HepG2 (cell line): ENCODE data around the gene NFIC. TPM values are rescaled to one million over a fixed set of nuclear protein-coding genes. Genes with fewer than 3 reads are reported as not detected.

Experiments used
- AGO1 ChIP-seq: fragments of 200-400 bp; formaldehyde crosslinking; IDR thresholded peaks from 2 replicates; pipeline ENCODE4 v1.6.1; 2017; ENCODE audit warnings: mild to moderate bottlenecking, low read depth, low read length, moderate library complexity; ENCODE audit not compliant: poor library complexity, severe bottlenecking
- ATF3 ChIP-seq: sonication (generic); formaldehyde crosslinking; IDR thresholded peaks from 2 replicates; pipeline ENCODE4 v1.4.0; 2020; ENCODE audit warnings: missing genetic modification reagents
- BRCA1 ChIP-seq: sonication (generic); formaldehyde crosslinking; IDR thresholded peaks from 2 replicates; pipeline ENCODE4 v1.4.0; 2020; ENCODE audit warnings: missing genetic modification reagents
- PHF20 ChIP-seq: sonication (generic); formaldehyde crosslinking; IDR thresholded peaks from 2 replicates; pipeline ENCODE4 v1.5.0; 2020; ENCODE audit warnings: mild to moderate bottlenecking, missing genetic modification reagents
- RERE ChIP-seq: IDR thresholded peaks from 2 replicates; pipeline ENCODE4 v1.6.1; 2016; ENCODE audit warnings: low read depth, missing genetic modification reagents, missing compliant biosample characterization
- SP140L ChIP-seq: sonication (generic); formaldehyde crosslinking; IDR thresholded peaks from 2 replicates; pipeline ENCODE4 v1.4.0; 2020; ENCODE audit warnings: missing genetic modification reagents, borderline replicate concordance
- TIGD3 ChIP-seq: sonication (generic); formaldehyde crosslinking; IDR thresholded peaks from 2 replicates; pipeline ENCODE4 v1.5.1; 2020; ENCODE audit warnings: mild to moderate bottlenecking, missing genetic modification reagents, borderline replicate concordance
- ZBTB3 ChIP-seq: sonication (generic); formaldehyde crosslinking; IDR thresholded peaks from 2 replicates; pipeline ENCODE4 v1.4.0; 2020; ENCODE audit warnings: low read depth, mild to moderate bottlenecking, moderate library complexity, missing genetic modification reagents, borderline replicate concordance
- ZFP91 ChIP-seq: sonication (generic); formaldehyde crosslinking; IDR thresholded peaks from 2 replicates; pipeline ENCODE4 v1.9.0; 2022; ENCODE audit warnings: missing genetic modification reagents, mild to moderate bottlenecking, borderline replicate concordance
- ZNF230 ChIP-seq: sonication (generic); formaldehyde crosslinking; IDR thresholded peaks from 2 replicates; pipeline ENCODE4 v1.4.0; 2020; ENCODE audit warnings: mild to moderate bottlenecking, missing genetic modification reagents
- ZNF318 ChIP-seq: sonication (generic); formaldehyde crosslinking; IDR thresholded peaks from 2 replicates; pipeline ENCODE4 v1.4.0; 2020; ENCODE audit warnings: mild to moderate bottlenecking, missing genetic modification reagents
- polyA plus RNA-seq, 8 experiments: library from polyadenylated mRNA; depleted of rRNA in 3 of 8; stranded (reverse) in 7 of 8; unstranded in 1 of 8; fragments of >200 nt; fragmentation: Illumina TruSeq in 4 of 8; extraction: Trizol in 4 of 8; gene quantifications; 2 replicates each; pipeline versions ENCODE4 v1.2.1 to v1.2.3, GENCODE V29; 2011 to 2016; ENCODE audit warnings: low read depth in 4 of 8, missing spikeins in 1 of 8, mixed read lengths in 1 of 8; ENCODE audit not compliant: insufficient read depth in 1 of 8
- total RNA-seq, 5 experiments: library from RNA; depleted of rRNA; stranded (reverse); fragments of >200 nt; fragmentation: Illumina TruSeq; extraction: Trizol; gene quantifications; 2 replicates each; pipeline ENCODE4 v1.2.3, GENCODE V29; 2016; ENCODE audit warnings: low read depth in 1 of 5

The NFIC gene
- total and polyA plus RNA-seq, 2 of the 13 experiments (the other 11 are each of a cell fraction or from before 2014, with no cell fraction given), result 1.3 to 2.5 TPM

GRCh38 chr19:3411636-3412035 is 45.3 kb downstream of the NFIC start (continued):
- TF ChIP-seq ZFP91 (CRISPR knock-in tag) (peak; percentile 45; the same call in 1 of the 2 replicates), AGO1 (no peak), SP140L (CRISPR knock-in tag) (no peak), RERE (CRISPR knock-in tag) (no peak), TIGD3 (CRISPR knock-in tag) (0 out of 2 replicates have a peak, but pooled peaks have one; percentile 33), ZBTB3 (CRISPR knock-in tag) (no peak), PHF20 (CRISPR knock-in tag) (no peak), ATF3 (CRISPR knock-in tag) (no peak), ZNF318 (CRISPR knock-in tag) (no peak), ZNF230 (no peak), BRCA1 (CRISPR knock-in tag) (no peak)
